Measurements from ENCODE around the gene PHF2. TPM values are rescaled to one million over a fixed set of nuclear protein-coding genes. Genes with fewer than 3 reads are reported as not detected.

PHF2 gene
- polyA plus RNA-seq, 2 donors: 11.7 to 17.9 TPM

- peaks cover 15 to 73% of the 10 kb centered on the region in 2 donors for H3K36me3 ChIP-seq (ENCODE audit: control insufficient read depth in 2 of 2, insufficient read depth in 2 of 2, low read length in 1 of 2)
- 97 to 99% methylated on average over 12 of the region's 12 CpGs for WGBS, 2 donors
- H3K27me3 ChIP-seq (ENCODE audit: control insufficient read depth in 1 of 2, insufficient read depth in 2 of 2, low read length in 2 of 2): no peaks in the 10 kb centered on the region
- H3K27ac ChIP-seq (ENCODE audit: low read depth in 2 of 2, low read length in 1 of 2): no peak overlapping the region
- no peaks in the 10 kb centered on the region for H3K4me1 ChIP-seq (ENCODE audit: control insufficient read depth in 2 of 2, insufficient read depth in 2 of 2, low read length in 1 of 2)
- no peak overlapping the region for H3K4me3 ChIP-seq (ENCODE audit: low read depth in 1 of 2, low read length in 2 of 2)
- no peaks in the 10 kb centered on the region for H3K9me3 ChIP-seq (ENCODE audit: control insufficient read depth in 2 of 2, insufficient read depth in 1 of 2, low read depth in 1 of 2, low read length in 1 of 2)
Measured at GRCh38 chr9:93659044-93659836, 82.9 kb downstream of the PHF2 start.

DNA sequence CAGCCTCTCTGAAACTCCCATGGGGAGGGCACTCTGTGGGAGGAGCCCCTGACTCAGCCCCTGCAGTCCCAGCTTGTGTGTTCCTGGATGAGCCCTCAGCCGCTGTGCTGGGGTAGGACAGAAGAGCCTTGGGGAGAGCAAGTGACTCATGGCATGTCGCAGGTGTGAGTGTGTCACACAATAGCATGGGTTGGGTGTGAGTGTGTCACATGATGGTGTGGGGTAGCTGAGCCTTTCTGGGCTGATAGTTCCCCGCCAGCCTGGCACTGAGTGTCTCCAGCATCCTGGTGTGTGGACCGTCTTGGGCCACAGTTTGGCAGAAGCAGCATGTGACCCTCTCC is 83.4 kb downstream of the PHF2 start:
- peaks cover 11 to 69% of the 10 kb centered on the region in 2 donors for H3K36me3 ChIP-seq (ENCODE audit: control insufficient read depth in 2 of 2, insufficient read depth in 2 of 2, low read length in 1 of 2)
- no peak overlapping the region for H3K27ac ChIP-seq (ENCODE audit: low read depth in 2 of 2, low read length in 1 of 2)
- H3K4me3 ChIP-seq (ENCODE audit: low read depth in 1 of 2, low read length in 2 of 2): no peak overlapping the region
- no peaks in the 10 kb centered on the region for H3K9me3 ChIP-seq (ENCODE audit: control insufficient read depth in 2 of 2, insufficient read depth in 1 of 2, low read depth in 1 of 2, low read length in 1 of 2)
- 95 to 97% methylated on average over 4 of the region's 4 CpGs for WGBS, 2 donors
- H3K4me1 ChIP-seq (ENCODE audit: control insufficient read depth in 2 of 2, insufficient read depth in 2 of 2, low read length in 1 of 2): no peaks in the 10 kb centered on the region
- H3K27me3 ChIP-seq (ENCODE audit: control insufficient read depth in 1 of 2, insufficient read depth in 2 of 2, low read length in 2 of 2): no peaks in the 10 kb centered on the region

- Histone ChIP-seq H3K27me3 (ENCODE audit: control insufficient read depth in 1 of 2, insufficient read depth in 2 of 2, low read length in 2 of 2) (no peaks in the 10 kb centered on the region), H3K36me3 (ENCODE audit: control insufficient read depth in 2 of 2, insufficient read depth in 2 of 2, low read length in 1 of 2) (peaks cover 11 to 69% of the 10 kb centered on the region in 2 donors), H3K4me3 (ENCODE audit: low read depth in 1 of 2, low read length in 2 of 2) (no peak overlapping the region), H3K27ac (ENCODE audit: low read depth in 2 of 2, low read length in 1 of 2) (no peak overlapping the region), H3K9me3 (ENCODE audit: control insufficient read depth in 2 of 2, insufficient read depth in 1 of 2, low read depth in 1 of 2, low read length in 1 of 2) (no peaks in the 10 kb centered on the region), H3K4me1 (ENCODE audit: control insufficient read depth in 2 of 2, insufficient read depth in 2 of 2, low read length in 1 of 2) (no peaks in the 10 kb centered on the region)
- 96 to 98% methylated on average over 5 of the region's 5 CpGs for WGBS, 2 donors
Measured at GRCh38 chr9:93660352-93661046, 84.1 kb downstream of the PHF2 start.

- H3K36me3 ChIP-seq (ENCODE audit: control insufficient read depth in 2 of 2, insufficient read depth in 2 of 2, low read length in 1 of 2): peaks cover 15 to 66% of the 10 kb centered on the region in 2 donors
- no peaks in the 10 kb centered on the region for H3K9me3 ChIP-seq (ENCODE audit: control insufficient read depth in 2 of 2, insufficient read depth in 1 of 2, low read depth in 1 of 2, low read length in 1 of 2)
- H3K4me3 ChIP-seq (ENCODE audit: low read depth in 1 of 2, low read length in 2 of 2): no peak overlapping the region
- H3K27me3 ChIP-seq (ENCODE audit: control insufficient read depth in 1 of 2, insufficient read depth in 2 of 2, low read length in 2 of 2): no peaks in the 10 kb centered on the region
- H3K27ac ChIP-seq (ENCODE audit: low read depth in 2 of 2, low read length in 1 of 2): no peak overlapping the region
- no peaks in the 10 kb centered on the region for H3K4me1 ChIP-seq (ENCODE audit: control insufficient read depth in 2 of 2, insufficient read depth in 2 of 2, low read length in 1 of 2)
- WGBS, 2 donors: 95 to 96% methylated on average over 1 of the region's 1 CpG
Measured at GRCh38 chr9:93661591-93661990, 85.2 kb downstream of the PHF2 start.

GRCh38 chr9:93662016-93662638 is 85.7 kb downstream of the PHF2 start:
- 93 to 97% methylated on average over 4 of the region's 4 CpGs for WGBS, 2 donors
- H3K4me3 ChIP-seq (ENCODE audit: low read depth in 1 of 2, low read length in 2 of 2): no peak overlapping the region
- H3K27ac ChIP-seq (ENCODE audit: low read depth in 2 of 2, low read length in 1 of 2): no peak overlapping the region
- peaks cover 13 to 68% of the 10 kb centered on the region in 2 donors for H3K36me3 ChIP-seq (ENCODE audit: control insufficient read depth in 2 of 2, insufficient read depth in 2 of 2, low read length in 1 of 2)
- no peaks in the 10 kb centered on the region for H3K27me3 ChIP-seq (ENCODE audit: control insufficient read depth in 1 of 2, insufficient read depth in 2 of 2, low read length in 2 of 2)
- H3K9me3 ChIP-seq (ENCODE audit: control insufficient read depth in 2 of 2, insufficient read depth in 1 of 2, low read depth in 1 of 2, low read length in 1 of 2): no peaks in the 10 kb centered on the region
- H3K4me1 ChIP-seq (ENCODE audit: control insufficient read depth in 2 of 2, insufficient read depth in 2 of 2, low read length in 1 of 2): no peaks in the 10 kb centered on the region

- Histone ChIP-seq H3K9me3 (ENCODE audit: control insufficient read depth in 2 of 2, insufficient read depth in 1 of 2, low read depth in 1 of 2, low read length in 1 of 2) (no peaks in the 10 kb centered on the region), H3K36me3 (ENCODE audit: control insufficient read depth in 2 of 2, insufficient read depth in 2 of 2, low read length in 1 of 2) (peaks cover 10 to 60% of the 10 kb centered on the region in 2 donors), H3K27me3 (ENCODE audit: control insufficient read depth in 1 of 2, insufficient read depth in 2 of 2, low read length in 2 of 2) (no peaks in the 10 kb centered on the region), H3K4me1 (ENCODE audit: control insufficient read depth in 2 of 2, insufficient read depth in 2 of 2, low read length in 1 of 2) (no peaks in the 10 kb centered on the region), H3K27ac (ENCODE audit: low read depth in 2 of 2, low read length in 1 of 2) (no peak overlapping the region), H3K4me3 (ENCODE audit: low read depth in 1 of 2, low read length in 2 of 2) (no peak overlapping the region)
- 90 to 93% methylated on average over 9 of the region's 9 CpGs for WGBS, 2 donors
Measured at GRCh38 chr9:93662952-93663572, 86.7 kb downstream of the PHF2 start.

GRCh38 chr9:93663877-93664548 is 87.6 kb downstream of the PHF2 start:
- H3K27ac ChIP-seq (ENCODE audit: low read depth in 2 of 2, low read length in 1 of 2): no peak overlapping the region
- no peaks in the 10 kb centered on the region for H3K4me1 ChIP-seq (ENCODE audit: control insufficient read depth in 2 of 2, insufficient read depth in 2 of 2, low read length in 1 of 2)
- H3K27me3 ChIP-seq (ENCODE audit: control insufficient read depth in 1 of 2, insufficient read depth in 2 of 2, low read length in 2 of 2): no peaks in the 10 kb centered on the region
- H3K4me3 ChIP-seq (ENCODE audit: low read depth in 1 of 2, low read length in 2 of 2): no peak overlapping the region
- H3K9me3 ChIP-seq (ENCODE audit: control insufficient read depth in 2 of 2, insufficient read depth in 1 of 2, low read depth in 1 of 2, low read length in 1 of 2): no peaks in the 10 kb centered on the region
- H3K36me3 ChIP-seq (ENCODE audit: control insufficient read depth in 2 of 2, insufficient read depth in 2 of 2, low read length in 1 of 2): peaks cover 10 to 51% of the 10 kb centered on the region in 2 donors
- WGBS, 2 donors: 86 to 93% methylated on average over 16 of the region's 16 CpGs

DNA sequence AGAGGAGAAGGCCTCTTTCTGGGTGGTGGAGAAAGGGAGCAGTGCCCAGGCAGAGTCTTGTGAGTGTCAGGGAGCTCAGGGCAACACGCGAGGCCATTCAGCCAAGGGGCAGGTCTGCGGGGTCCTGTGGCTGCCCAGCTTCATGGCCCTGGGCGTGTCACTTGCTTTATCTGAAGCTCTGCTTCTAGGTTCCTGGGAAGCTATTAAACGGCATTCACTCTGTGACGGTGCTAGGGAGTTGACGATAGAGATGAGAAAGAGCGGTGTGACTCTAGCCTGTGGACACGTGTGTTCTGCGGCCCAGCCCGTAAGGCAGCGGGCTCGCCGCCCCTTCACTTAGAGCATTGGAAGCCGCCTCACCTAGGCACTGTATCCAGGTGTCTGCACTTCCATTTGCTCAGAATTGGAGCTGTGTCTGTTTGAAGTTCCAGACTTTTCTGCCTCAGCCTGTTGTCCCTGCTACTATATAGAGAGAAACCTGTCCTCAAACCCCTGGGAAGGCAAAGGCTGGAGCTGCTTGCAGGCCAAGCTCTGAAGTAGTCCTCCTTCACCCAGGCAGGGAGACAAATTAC is 88.3 kb downstream of the PHF2 start:
- Histone ChIP-seq H3K36me3 (ENCODE audit: control insufficient read depth in 2 of 2, insufficient read depth in 2 of 2, low read length in 1 of 2) (peaks cover 7 to 45% of the 10 kb centered on the region in 2 donors), H3K27ac (ENCODE audit: low read depth in 2 of 2, low read length in 1 of 2) (no peak overlapping the region), H3K4me1 (ENCODE audit: control insufficient read depth in 2 of 2, insufficient read depth in 2 of 2, low read length in 1 of 2) (no peaks in the 10 kb centered on the region), H3K9me3 (ENCODE audit: control insufficient read depth in 2 of 2, insufficient read depth in 1 of 2, low read depth in 1 of 2, low read length in 1 of 2) (no peaks in the 10 kb centered on the region), H3K27me3 (ENCODE audit: control insufficient read depth in 1 of 2, insufficient read depth in 2 of 2, low read length in 2 of 2) (no peaks in the 10 kb centered on the region), H3K4me3 (ENCODE audit: low read depth in 1 of 2, low read length in 2 of 2) (no peak overlapping the region)
- WGBS, 2 donors: 91 to 94% methylated on average over 15 of the region's 15 CpGs

DNA sequence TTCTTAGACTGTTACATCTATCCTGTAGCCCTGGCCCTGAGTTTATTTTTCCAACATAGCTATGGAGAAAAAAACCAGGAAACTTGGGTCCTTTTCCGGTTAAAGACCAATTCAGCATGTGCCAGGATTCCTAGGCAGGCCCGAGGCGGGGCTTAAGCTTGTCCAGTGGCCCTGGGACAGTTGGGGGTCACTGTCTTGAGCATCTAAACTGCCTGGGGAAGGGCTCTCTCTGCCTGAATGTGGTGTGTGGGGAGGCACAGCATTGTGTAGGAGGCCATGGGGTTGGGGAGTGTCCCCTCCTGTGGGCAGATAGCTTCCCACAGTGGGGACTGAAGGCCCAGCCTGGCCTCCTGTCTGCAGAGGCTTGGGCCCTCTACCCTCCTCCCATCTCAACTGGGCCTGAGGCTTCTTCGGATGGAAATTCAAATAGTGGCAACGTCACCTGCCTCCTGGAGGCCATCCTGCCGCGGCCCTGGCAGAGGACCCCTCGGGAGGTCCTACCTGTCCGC is 88.8 kb downstream of the PHF2 start:
- Histone ChIP-seq H3K4me3 (ENCODE audit: low read depth in 1 of 2, low read length in 2 of 2) (no peak overlapping the region), H3K9me3 (ENCODE audit: control insufficient read depth in 2 of 2, insufficient read depth in 1 of 2, low read depth in 1 of 2, low read length in 1 of 2) (no peaks in the 10 kb centered on the region), H3K27ac (ENCODE audit: low read depth in 2 of 2, low read length in 1 of 2) (no peak overlapping the region), H3K4me1 (ENCODE audit: control insufficient read depth in 2 of 2, insufficient read depth in 2 of 2, low read length in 1 of 2) (no peaks in the 10 kb centered on the region), H3K36me3 (ENCODE audit: control insufficient read depth in 2 of 2, insufficient read depth in 2 of 2, low read length in 1 of 2) (peaks cover 7 to 40% of the 10 kb centered on the region in 2 donors), H3K27me3 (ENCODE audit: control insufficient read depth in 1 of 2, insufficient read depth in 2 of 2, low read length in 2 of 2) (no peaks in the 10 kb centered on the region)
- 89 to 91% methylated on average over 9 of the region's 9 CpGs for WGBS, 2 donors
